ENCODE results near the gene RBFOX2.

The RBFOX2 gene

DNA sequence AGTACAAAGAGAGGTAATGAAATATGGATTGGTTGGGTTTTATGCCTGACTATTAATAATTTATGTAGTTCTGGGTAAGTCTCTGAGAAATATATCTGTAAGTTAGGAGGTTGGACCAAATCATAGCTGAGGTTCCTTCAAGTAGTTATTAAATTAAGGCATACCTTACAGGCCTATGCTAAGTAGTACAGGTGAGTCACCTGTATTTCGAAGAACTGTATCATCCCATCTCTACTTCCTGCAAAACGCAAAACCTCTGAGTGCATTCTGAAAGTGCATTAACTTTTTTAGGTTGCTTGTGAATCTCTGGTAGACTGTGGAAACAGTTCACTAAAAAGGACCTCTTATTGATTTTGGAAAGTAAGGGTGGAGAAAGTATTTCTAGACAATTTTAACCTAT is 273.9 kb downstream of the RBFOX2 start:
- DNase-seq: no peak

- no peak for DNase-seq
These were observed 275.8 kb downstream of the RBFOX2 start for GRCh38 chr22:35752863-35753189.

- DNase-seq: no peak
These were observed 276.4 kb downstream of the RBFOX2 start for GRCh38 chr22:35752006-35752862.

DNA sequence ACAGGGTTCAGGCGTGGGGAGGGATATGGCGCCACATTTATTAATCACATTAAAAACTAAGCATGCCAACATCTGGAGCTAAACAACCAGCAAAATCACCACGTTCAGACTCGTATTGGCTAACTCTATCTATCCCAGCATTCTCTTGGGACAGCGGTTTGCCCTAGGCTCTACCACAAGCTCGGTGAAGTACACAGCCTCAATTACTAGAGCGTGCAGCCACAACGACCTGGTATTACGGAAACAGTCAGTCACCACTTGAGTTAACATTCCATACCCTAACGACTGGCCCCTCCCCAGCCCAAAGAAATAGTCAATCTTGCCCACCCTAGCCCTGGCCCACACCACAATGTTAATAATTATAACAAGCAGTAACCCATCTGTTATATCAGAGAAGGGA is 278.8 kb downstream of the RBFOX2 start:
- DNase-seq: no peak

DNA sequence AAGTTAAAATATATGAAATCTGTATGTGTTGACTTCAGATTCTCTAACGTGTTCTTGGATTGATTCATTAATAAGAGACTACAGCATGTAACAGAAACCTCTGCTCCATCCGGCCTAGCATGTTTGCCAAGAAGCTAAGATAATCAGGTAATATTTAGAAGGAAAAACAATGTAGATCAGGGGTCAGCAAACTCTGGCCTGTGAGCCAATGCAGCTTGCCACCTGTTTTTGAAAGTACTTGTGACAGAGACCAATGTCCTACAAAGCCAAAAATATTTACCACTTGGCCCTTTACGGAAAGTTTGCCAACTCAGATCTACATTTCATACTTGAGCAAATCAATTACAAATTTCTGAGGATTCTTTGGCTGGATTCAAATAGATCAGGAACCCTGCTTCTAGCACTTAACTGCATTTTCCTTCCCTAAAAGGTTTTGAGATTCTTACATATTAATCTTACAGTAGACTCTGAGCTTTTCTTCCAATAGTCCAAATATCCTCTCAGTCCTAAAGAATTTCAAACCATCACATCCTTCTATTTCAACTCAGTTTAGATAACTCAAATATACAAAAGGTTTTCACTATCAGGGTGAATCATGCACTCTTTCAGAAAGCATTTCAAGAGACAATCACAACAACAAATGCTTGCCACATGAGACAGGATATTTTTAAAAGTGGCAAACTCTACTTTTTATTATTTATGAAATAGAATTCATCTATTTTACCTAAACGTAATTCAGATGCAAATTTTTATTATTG is 281.5 kb downstream of the RBFOX2 start:
- DNase-seq: no peak

DNA sequence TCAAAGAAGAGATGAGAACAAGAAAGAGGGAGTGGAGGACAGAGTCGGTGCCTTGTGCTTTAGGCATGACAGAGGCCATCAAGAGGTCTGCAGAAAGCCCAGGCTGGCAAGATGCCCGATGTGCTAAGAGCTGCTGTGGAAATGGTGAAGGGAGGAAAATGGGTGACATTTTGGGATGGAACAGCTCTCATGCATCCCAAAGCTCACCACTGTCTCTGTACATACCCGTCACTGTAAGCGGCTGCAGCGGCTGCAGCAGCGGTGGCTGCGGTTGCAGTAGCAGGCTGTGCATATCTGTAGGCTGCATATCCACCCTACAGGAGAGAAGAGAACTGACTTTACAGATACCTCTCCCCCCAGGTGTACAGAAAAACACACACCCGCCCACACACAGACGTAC is 282.4 kb downstream of the RBFOX2 start:
- no peak for DNase-seq

DNA sequence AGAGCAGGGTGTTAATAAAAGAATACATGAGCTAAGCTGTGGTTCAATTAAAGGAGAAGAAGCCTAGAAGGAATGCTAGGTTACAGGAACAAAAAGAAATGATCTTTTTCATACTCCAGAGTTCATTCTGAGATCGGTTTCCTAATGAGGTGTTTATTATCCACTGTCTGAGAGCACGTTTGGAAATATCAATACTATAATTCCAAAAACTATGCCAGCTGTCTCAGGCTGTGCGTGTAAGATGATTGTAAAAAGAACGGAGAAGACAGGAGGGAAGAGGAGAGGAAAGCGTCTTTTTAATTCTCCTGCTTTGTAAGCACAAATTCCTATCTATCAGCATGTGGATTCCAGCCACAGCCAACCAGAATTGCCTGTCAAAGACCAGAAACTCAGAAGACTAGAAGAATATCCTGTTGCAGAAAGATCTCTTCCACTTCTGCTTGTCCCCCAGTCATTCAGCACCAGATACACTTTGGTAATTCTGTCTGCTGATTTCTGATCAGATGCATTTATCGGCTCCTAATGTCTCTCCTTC is 285.2 kb downstream of the RBFOX2 start:
- no peak for DNase-seq

DNA sequence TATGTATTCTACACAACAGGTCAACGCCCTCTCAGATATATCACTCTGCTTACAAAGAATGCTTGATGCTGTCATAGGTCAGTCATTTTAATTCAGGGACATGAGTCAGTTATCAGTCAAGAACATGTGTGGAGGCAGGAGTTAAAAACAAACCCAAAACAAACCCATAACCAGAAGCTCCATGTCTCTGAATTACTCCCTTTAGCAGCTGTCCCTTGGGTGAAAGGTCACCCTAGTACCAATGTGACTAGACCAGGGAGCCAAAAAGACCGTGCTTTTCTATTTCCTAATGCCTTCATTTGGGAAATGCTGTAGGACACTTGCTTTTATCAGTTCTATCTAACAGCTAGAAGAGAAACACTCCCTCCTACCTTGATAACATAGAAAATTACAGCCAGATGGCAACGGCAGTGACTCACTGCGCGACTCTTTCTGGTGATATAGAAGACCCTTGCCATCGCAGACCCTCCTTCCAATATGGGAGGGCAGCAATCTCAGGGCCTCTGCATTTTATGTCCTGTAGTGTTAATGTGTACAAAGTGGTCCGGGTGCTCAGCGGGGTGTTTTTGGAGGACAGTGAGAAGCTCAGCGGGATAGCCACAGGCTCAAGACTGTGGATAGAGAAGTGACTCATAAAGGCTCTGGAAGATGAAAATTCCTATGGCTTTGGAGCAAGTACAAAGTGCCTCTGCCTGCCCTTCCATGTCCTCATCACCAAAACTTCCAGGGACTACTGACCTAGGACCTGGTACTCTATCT is 286.1 kb downstream of the RBFOX2 start:
- DNase-seq: peak; percentile 28

DNA sequence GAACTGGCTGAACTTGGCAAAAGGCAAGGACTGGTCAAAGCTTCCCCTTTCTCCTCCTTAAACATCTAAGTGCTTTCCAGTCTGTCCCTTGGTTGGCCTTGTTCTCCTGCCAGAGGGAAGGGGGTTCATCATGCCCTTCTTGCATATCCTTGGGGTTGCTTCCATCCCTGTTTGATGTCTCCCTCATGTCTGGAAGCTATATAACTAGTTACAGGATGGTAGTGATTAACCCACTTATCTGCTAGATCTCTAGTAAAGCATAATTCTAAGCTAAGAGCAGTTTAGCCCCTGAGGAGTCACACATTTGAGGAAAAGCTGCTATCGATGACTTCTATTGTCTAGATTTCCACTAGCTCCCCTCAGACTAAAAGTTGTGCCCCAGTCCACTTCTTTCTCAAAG is 288.0 kb downstream of the RBFOX2 start:
- DNase-seq: peak; percentile 45

GRCh38 chr22:35739931-35740380 is 288.7 kb downstream of the RBFOX2 start:
- DNase-seq: no peak

DNA sequence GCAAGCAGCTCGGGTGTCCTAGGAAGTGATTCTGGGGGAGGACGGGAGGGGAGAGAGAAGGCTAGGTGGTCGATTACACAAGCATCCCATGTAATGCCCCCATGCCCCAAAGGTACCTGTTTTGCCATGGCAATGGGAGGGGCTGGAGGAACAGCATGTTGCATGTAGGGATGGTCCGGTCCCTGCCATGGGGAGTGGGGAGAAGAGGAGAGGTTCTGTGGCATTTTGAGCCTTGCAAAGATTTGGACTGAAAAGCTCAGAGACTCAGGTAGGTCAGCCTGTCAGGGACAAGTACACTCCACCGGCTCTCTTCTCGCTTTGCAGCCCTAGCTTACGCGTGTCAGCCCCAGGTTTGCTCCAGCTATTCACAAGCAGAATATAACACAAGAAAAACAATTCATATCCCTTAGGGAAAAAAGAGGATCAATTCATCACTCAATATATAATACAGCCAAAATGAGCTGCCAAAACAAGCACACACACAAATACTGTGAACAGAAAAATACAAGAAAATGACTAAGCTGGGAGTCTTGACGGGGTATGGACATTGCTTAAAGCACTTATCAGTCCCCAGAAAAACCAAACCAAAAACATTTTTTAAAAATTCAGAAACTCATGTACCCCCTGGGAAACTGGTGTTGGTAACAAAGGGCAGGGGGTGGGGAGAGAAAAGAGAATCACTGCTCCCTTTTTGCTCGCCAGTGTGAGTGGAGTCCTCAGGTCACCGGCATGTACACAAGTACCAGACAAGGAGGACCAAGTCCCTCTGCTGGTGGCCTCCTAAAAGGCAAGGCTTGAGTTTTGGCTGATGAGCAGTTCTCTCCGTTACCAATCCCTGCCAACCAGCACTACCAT is 289.3 kb downstream of the RBFOX2 start:
- peak; percentile 58 for DNase-seq

- peak; percentile 24 for DNase-seq
These were observed 290.7 kb downstream of the RBFOX2 start for GRCh38 chr22:35737886-35738285.

- DNase-seq: peak; percentile 21
These were observed 291.9 kb downstream of the RBFOX2 start for GRCh38 chr22:35736701-35737100.

GRCh38 chr22:35736166-35736565 is 292.5 kb downstream of the RBFOX2 start:
- DNase-seq: peak; percentile 38

DNA sequence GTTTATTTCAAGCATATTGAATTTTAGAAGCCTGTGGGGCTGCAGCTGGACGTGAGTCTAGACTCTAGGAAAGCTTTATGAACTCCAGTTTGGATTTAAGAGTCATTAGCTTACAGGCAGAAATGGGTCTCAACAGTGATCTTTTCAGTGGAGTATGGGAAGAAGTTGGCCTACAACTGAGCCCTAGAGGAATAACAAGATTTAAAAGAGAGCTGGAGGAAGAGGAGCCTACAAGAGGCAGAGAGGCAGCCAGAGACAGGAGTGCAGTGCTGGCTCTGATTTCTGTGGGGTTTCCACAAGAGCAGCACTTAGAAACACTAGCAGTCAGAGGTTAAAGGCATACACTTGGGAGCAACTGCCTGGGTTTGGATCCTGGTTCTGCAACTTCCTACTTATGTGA is 293.1 kb downstream of the RBFOX2 start:
- DNase-seq: no peak

GRCh38 chr22:35734517-35734827 is 294.2 kb downstream of the RBFOX2 start:
- DNase-seq: peak; percentile 21

DNA sequence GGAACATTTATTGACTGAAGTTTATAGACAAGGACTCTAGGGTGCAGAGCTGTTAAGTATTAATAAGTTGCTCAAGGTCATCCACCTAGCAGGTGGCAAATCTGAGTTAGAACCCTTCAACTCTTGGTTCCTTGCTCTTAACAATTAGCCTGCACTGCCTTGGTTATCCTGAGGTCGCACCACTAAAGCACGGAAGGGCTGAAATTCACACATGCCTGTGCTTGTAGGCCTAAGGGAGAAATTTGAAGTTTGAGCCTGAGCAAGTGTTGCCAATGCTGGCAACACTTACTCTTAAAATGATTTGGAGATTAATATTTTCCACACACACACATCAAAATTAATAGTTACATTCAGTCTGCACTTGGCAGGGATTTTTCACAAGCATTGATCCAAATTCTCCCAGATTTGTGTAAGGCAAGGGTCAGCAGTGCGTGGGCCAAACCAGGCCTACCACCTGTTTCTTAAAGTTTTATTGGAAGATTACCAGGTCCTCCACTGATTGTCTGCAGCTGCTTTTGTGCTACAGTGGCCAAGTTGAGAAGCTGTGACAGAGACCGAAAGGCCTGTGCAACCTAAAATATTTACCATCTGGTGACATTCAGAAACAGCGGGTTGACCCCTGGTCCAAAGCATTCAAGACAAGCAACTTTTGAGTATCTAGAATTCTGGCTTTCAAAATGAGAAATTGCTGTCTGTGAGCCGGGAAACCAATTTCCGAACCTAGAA is 294.7 kb downstream of the RBFOX2 start:
- DNase-seq: peak; percentile 32

GRCh38 chr22:35733036-35733435 is 295.6 kb downstream of the RBFOX2 start:
- peak; percentile 26 for DNase-seq

DNA sequence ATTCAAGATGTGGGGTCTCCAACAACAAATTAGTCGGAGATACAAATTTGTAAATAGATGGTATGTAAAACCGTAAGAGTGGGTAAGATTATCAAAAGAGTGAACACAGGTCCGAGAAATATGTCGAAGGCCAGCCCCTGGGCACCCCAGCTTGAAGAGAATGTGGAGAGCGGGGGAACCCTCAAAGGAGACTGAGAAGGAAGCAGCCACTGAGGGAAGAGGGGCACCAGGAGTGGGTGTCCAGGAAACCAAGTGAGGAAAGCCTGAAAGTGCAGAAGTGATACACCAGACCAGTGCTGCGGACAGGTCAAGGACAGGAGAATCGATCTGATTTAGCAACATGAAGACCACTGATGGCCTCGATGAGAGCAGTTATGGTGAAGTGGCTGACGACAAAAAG is 296.5 kb downstream of the RBFOX2 start:
- DNase-seq: peak; percentile 30

DNA sequence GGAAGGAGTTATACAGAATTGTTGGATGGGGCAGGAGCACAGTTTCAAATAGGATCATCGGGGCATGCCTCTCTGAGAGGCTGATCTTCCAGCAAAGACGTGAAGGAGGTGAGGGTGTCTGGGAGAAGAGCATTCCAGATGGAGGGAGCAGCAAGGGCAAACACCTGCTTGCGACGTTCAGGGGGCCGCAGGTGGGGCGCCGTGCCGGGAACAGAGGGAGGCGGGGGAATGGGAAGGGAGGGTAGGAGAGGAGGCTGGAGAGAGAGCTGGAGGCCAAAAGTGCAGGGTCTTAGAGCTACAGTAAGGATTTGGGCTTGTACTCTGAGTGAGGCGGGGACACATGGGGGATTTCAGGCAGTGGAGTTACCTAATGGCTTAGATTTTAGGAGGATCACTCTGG is 297.3 kb downstream of the RBFOX2 start:
- peak; percentile 28 for DNase-seq

- DNase-seq: no peak
These were observed 299.3 kb downstream of the RBFOX2 start for GRCh38 chr22:35729309-35729698.

All from activated CD8-positive, alpha-beta memory T cell treated with anti-CD3 and anti-CD28 coated beads for 24 hours (primary cell).